RPMI8226 (cell line): ENCODE measurements around the gene GORASP1.

ENCODE experiments used
- DNase-seq: peaks from one replicate; pipeline ENCODE4 v3.0.0-alpha.2; 2015

GORASP1 gene

DNA sequence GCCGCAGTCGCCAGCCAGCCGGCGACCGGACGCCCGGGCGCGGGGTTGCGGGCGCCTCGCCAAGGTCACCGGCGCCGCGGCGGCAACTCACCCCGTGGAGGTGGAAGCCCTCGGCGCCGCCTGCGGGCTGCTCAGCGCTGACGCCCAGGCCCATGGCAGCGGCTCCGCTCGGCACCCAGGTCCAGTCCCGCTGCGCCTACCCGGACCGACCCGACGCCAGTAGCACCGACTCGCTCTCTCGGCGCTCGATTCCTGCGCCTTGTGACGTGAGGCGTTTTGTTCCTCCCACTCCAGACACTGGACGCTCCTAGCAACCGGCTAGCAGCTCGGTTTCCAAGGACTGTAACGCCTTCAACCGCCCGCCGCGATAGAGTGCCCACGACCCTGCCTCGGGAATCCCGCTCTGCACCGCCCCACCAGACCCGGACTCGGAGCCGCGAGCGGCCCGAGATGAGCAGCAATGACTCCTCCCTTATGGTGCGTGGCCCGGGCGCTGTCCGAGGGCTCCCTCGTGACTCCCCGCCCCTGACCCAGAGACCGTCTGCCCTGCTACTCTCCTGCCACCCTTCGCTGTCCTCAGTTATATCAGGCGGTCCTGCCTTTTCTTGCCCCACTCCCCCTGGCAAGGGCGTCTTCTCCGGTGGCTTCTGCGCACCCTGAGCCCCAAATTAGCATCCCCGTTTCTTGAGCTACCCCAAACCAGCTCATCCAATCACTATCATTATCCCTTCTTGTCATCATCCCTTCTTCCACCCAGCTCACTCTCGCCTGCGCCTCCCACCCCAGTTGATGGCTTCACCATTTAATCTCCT, at the start of gene GORASP1, which contains the start of gene TTC21A:
TSS of gene GORASP1 (minus strand) at position 240 of the 812 bp plus-strand sequence. CDS start at position 154, 86 bp downstream.
TSS of gene TTC21A (plus strand) at position 293 of the 812 bp plus-strand sequence. CDS start at position 451, 158 bp downstream.
- peak; percentile 83 for DNase-seq

DNA sequence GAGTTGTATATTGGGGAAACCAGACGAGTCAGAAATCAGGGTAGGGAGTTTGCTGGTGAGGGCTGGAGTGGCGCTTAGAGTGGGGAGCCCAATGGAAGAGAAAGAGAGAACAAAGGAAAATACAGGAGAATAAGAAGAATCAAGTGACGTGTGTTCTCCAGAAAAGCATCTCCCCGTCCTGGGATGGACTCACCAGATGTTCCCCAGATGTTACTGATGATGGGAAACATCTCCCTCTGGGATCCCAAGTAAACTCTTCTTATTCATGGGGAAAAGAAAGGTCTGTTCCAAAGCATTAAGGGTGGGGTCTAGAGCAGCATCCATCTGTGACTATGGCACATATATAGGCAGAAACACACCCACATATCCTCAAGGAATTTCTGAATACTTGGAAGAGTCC, 49.0 kb upstream of the GORASP1 start:
- DNase-seq, result no peak

DNA sequence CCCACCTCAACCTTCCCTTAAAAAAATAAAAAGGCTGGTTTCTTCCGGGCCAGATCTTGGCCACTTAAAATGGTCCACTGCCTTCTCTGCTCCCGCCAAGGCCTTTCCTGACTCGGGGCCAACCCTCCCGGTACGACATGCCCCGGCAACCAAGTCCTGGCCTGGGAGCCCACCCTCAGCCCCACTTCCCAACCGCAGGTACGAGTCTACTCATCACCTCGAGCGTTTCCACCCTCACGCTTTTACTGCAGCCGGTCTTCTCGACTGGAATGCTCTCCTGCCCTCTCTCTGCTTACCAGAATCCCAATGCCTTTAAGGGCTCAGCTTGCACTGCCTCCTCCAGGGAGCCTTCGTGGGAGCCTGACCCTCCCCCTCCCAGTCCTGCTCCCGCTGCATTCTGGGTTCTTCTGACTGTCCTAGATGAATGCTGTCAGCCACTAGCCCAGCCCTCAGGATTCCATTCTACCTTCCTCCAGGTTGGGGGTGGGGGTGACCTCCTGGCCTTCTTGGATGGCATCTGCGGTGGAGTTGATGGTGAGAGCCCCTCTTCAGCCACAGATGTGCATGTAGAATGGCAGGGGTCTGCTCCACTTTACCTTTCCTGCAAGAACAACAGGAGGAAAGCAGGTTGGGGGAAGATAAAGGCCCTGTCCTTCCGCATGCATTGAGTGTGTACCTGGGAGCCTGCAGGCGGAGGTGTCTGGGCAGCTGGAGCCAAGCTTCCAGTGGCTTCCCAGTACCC, 47.0 kb upstream of the GORASP1 start:
- DNase-seq, result no peak

DNA sequence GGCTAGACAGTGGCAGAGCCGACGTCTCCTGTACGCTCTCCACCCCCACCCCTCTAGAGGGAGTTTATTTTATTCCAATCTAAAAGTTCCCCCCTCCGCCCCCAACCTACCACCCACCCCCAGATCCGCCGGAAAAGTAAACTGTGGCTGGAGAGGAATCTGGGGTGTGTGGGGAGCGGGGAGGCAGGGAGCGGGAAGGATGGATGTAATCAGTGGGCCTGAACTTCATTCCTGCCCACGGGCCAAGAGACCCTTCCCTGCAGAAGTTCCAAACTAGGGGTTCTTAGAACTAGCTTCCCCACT, 46.5 kb upstream of the GORASP1 start:
- no peak for DNase-seq

DNA sequence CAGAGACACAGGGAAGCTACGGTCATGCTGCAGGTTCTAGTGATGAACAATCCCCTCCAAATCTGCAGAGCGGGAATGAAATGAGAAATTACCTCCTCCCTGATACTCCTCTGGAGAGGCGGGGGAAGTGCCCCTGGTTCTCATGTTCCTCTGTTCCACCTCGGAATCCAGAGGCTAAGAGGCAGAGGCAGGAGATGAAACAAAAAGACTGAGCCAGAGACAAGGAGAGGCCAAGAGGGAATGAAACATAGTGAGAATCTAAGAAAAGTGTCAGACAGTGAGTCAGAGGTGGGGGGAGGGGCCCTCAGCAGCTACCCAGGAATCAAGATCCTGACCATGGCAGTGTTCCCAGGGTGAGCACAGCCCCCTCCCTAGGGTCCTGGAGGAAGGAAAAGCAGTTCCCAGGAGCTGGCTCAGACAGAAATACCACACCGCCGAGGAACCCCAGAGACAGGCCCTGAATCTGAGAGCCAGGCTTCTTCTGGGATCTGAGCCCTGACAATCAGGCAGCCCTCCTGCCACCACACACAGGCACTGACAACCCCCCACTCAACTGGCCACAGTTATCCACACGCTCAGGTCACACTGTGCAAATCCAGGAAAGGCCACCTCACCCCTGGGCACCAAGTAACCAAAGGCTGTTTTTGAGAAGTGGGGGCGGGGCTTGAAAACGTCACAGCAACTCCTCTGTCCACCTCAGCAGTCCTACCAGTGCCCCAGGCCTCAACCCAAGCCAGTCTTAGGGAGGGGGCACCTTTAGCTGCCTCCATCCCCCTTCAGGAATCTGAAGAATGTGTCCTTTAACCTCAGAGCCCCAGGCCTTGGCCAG, 43.6 kb upstream of the GORASP1 start:
- DNase-seq, result peak; percentile 84

DNA sequence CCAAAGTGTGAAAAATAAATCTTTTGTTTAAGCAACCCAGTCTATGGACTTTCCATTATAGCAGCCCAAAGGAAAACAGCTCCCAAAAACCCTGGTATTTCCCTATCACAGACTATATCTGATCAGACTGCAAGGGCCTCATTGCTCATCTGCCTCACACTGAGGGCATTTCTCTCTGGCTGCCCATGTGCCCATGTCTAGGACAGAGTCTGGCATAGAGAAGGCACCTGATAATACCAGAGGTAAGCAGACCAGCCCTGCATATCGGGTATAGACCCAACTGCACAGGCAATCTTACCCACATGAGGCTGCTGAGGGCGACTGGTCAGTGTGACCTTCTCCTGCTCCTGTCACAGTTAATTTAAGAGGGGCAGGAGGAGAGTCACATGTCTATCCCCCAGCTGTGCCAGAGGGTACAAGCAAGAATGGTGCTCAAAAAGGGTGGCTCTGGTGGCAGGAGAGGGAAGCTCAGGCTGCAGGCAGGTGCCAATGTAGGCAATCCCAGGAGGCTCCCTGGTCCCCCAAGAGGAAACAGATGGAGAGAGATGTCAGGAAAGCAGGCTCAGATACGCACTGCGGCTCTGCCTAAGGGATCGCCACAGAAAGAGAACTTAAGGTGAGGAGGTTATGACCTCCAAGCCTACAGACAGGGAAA, 42.8 kb upstream of the GORASP1 start:
- peak; percentile 39 for DNase-seq

DNA sequence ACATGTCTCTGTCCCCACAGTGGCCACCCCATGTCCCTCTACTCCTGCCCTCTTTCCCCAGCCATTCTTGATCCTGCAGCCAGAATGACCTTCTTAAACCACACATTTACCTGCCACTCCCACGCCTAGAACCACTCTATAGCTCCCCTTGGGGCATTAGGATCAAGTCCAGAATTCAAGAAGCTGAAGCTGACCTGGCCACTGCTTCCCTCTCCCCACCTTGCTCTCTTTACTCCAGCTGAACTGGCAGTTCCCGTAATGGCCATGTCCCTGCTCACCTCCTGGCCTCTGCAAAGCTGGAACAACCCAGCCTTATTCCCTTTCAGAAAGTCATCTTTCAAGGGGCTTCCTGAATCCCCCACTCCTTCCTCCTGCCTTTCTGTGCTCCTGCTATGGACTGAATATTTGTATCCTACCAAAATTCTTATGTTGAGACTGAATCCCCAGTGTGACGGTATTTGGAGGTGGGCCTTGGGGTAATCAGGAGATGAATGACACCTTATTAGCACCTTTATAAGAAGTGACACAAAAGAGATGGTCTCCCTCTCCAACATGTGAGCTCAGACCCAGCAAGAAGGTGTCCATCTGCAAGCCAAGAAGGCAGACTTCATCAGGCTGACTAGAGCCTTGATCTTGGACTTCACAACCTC, 42.2 kb upstream of the GORASP1 start:
- no peak for DNase-seq

DNA sequence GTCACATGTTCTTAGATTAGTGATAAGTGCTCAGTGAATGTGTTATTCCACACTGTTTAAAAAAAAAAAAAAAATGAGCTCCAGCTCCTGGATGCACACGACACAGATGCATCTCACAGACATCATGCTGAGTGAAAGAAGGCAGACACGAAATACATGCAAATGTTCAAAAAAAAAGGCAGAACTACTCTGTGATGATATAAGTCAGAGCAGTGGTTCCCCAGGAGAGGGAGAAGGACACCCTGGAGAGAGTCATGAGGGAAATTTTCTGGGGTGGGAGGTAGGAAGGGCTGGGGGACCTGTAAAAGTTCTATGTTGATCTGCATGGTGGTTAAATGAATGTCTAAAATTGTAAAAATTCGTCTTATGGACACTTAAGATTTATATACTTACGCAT, 41.6 kb upstream of the GORASP1 start:
- no peak for DNase-seq

DNA sequence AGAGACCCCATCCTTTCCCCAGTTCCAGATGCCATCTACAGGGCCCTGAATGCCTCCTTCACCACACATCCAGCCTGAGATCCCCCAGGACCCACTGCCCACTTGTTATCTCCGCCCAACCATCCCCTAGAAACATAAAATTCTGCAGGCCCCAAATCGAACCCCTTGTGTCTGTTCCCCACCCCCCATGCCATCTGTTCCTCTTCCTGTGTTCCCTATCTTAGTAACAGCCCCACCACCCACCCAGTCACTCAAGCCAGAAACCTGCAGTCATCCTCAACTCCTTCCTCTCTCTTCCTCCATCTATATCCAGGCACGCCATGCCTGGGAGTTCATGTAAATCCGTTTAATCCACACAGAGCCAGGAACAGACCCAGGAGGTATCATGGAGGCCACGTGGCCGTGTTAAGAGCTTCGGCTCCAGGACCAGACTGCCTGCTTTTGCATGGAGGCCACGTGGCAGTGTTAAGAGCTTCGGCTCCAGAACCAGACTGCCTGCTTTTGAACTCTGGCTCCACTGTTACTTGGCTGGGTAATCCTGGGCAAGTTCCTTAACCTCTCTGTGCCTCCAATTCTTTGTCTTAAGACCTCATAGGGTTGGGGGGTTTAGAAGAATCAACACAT, 41.1 kb upstream of the GORASP1 start:
- peak; percentile 37 for DNase-seq

DNA sequence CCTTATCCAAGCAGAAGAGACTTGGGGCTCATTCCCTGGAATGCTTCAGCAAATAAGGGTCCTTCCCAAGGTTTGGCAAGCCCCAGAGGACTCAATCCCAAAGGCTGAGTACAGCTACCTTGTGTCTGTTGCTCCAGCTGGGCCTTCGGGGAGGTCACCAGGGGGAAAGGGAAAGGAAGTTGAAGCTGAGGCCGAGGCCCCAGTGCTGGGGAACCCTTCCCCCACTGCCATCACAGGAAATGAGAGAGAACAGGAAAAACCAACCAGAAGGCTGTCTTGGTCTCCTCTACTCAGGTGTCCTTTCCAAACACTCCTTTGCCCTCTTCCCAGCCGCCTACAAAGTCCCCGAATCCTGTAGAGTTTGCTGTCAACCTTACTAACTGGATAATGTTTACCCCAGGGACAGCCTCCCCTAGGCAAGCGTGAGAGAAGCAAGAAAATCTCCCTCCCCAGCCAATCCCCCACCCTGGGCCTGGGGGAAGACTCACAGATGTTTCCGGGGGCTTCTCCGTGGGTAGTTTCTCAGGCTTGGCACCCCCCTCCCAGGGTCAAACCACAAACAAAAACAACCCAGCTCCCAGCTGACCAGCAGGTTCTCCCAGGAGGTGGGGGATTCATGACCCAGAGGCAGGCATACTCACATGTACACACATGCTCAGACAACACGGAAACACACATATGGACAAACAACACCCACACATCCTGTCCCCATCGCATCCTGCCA, 40.4 kb upstream of the GORASP1 start:
- DNase-seq, result peak; percentile 59

DNA sequence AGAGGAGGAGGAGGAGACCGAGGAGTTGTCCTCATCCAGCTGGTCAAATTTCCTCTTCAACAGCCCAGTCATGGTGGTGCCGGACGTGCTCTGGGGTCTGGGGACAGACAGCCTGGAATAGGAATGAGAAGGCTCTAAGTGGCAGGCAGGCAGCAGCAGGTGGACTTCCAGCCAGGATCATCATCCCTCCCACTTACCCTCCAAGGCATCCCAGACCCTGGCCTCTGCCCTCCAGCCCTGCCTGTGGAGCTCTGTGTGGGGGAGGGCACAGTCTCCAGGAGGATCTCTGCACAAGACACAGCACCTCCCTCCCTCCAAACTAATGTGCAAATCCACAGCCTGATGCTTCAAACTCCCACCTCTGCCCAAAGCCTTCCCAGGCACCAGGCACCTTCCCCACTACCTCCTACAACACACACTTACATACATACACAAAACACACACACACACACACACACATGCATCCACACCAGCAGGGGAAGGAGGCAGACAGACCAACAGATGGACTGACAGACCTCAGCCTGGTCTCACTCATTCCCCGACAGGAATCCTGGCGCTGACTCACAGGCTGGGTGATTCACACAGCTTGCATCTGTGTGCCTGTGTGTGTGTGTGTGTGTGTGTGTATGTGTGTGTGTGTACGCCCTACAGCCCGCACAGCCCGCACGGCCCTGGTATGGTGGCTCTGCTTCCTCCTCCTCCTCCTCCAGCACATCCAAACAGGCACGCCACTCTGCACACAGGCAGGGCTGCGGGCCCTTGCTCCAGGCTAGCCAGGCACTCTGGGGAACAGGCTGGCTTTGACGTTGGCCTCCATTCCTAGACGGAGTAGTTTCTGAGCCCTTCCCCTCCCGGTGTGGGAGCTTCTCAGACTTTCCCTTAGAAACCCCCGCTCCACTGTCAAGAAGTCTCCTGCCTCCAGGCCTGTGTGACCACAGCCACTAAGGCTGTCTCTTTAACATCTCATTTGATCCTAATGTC, 39.5 kb upstream of the GORASP1 start:
- no peak for DNase-seq

DNA sequence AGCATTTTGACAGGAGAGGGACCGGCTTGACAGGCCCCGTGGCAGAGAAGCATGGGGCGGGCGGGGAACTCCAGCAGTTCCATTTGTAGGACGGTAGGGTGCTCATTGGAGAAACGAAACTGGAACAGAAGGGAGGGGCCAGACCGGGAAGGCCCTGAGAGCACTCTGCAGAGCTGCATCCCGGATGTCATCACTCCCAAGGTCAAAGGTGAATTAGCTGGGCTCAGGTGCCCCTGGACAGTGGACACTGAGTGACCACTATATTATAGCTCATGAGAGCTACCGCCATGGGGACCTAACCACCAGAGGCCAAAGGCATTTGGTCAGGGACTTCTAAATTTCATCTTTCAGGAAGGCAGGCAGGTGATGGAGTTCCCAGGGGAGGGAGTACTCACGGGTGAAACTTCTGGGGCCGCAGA, 38.7 kb upstream of the GORASP1 start:
- DNase-seq, result no peak

DNA sequence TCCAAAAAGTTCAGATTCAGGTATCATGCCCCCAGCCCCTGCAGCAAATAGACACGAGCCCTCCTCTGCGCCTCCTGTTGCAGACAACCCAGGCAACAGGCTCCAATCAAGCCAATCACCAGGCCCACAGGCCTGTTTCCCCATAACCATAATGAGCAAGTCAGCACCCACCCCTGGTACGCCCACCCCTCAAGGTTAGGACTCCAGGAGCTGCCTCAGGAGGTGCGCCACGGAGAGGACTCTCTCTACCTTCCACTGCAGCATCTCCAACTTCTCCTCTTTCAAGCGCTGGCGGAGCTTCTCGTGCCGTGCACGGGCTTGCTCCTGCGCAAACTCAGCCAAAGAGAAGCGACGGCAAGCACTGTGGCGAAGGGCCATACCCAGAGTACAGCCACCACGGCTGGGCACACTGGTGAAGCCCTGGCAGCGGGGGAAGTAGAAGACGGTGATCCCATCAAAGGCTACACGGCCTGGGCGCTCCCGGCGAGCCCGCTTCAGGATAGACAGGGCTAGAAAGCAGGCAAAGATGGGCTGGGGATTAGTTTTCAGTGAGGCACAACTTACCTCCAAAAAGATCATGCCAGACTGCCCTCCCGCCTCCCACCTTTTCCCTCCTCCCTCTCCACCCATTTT, 37.4 kb upstream of the GORASP1 start:
- no peak for DNase-seq

DNA sequence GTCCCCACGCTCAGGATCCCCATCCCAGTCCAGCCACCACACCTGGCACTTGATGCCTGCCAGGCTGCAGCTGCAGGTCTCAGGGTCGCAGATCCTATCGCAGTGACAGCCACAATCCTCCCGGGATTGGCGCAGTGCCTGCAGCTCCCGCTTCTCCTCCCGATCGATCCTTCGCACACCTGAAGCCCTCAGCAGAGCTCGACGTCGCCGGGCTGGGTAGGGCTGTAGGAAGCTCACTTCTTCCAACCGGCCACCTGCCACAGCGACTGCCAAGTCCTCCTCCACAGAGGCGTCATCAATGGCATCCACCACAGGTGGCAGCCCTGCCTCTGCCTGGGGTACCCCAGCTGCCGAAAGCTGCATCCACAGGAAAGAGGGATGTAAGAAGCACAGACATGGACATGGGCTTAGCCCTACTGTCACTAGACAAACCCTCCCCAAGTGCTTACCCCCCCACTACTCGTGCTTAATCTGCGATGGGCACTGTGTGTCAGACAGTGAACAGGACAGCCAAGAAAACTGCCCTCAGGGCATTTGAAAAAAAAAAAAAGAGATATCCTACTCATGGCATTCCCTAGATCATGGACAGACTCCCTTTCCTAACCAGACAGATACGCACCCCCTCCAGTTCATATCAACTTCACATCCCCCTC, 36.8 kb upstream of the GORASP1 start:
- DNase-seq, result no peak

DNA sequence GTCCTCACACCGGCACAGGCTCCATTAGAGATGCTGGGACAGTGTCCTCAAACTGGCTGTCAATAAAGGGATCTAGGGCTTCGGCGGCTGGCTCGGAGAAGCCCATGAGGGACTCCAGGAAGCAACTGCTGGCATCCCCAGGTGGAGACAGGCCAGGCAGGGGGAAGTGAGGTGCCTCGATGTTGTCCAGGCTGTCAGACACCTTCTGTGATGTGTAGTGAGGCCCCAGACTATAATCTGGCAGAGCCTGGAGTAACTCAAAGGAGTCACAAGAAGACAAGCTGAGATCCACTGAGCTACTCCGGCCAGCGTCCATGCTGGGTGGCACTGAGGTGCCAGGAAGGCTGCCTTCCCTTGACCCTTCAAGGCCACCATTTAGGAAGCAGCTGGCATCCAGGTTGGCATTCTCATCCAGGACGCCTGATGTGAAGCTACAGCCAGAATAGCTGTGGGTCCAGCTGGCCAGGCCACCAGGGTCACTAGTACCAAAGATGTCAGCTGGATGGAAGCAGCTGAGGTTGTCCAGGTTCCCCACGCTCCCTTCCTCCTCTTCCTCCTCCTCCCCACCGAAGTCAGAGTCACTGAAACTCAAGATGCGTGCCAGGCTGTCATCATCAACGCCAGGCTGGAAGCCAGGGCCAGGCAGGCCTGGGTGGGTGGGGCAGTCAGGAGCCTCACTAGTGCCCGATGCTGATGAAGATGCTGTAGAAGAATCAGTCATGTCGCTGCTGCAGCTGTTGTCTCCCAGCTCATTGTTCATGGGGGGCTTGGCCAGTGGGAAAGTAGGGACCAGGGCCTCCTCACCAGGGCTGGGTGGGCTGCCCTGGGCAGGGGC, 35.8 kb upstream of the GORASP1 start:
- no peak for DNase-seq

DNA sequence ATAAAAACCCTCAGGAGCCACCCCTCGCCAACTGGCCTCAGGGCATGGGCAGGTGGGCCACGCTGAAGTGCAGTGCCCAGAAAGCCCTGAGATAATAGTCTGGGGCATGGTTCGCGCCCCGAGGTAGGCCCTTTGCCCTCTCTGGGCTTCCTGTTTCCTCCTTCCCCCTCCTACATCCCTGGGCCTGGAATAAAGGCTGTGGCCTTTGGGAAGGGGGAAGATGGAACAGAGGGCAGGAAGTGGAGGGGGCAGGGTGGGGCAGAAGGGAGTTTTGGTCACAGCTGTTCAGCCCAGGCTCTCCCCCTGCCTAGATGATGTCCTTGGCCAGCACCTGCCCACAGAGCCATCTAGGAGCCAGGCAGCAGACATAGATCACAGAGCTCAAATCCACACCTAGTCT, 34.6 kb upstream of the GORASP1 start:
- DNase-seq, result no peak

DNA sequence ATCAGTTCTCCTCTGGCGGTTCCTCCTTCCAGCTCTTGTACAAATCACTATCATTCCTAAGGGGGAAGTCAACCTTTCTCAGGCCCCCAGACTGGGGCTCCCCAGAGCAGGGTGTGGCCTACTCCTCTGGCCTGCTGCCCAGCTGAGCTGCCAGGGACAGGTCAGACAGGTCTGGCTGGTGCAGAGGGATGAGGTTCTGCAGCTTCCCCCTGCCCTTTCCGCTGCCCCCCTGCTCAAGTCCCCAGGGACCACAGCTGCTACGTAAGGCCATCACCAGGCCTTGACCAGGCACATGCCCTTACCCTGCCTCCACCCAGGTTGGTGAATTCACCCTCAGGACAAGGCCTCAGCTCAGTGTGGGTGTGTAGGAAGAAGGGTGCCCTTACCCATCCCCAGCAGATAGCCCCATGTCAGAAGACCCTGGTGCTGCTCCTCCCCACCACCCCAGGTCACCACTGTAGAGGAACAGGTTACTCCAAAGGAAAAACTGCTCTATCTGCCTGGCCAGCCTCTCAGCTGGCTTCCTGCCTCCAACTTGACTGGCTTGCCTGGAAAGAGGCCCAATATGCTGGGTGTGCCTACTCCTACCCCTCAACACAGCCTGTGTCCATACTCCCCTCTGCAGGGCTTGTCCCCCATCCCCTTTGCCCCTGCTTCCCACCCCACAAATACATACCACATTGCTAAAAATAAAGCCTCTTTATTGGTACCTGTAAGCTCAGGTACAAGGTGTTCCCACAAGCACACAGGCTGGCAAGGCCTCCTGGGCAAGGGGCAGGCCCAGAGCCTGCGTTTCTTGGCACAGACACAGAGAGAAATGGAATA, 34.0 kb upstream of the GORASP1 start:
- DNase-seq, result peak; percentile 24
